Measurements from ENCODE around the gene MCAT.

Gene MCAT

DNA sequence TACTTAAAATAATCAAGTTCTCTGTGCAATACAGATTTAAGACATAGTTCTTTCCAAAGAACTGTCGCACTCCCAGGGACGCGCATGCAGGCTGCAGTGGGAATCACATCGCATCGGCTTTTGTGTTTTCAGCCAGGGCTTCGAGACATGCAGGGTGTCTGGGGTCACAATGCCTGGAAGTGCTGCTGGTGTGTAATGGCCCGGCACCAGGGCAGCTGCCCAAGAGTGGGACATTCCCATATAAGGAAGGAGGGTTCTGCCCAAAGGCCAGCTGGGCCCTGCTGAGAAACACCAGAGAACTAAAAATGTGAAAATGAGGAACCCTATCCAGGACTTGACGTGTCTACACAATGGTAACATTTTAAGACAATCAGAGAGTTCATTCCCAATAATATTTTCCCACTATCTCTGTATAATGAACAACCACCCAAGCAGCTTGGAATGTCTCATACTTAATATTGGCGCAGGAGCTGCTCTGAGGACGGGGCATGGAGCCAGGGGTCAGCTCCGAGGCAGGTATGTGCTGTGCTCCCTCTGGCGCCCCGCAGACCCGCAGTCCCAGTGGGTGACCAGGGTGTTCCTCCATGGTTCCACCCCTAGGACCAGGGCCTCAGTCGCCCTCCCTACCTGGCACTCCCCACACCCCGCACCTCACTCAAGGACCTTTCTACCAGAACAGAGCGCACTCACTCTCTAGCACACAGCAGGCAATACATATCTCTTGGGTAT lies 11.3 kb downstream of the MCAT start:
- Histone ChIP-seq H3K9me3 (ENCODE audit: control insufficient read depth, insufficient read depth, low read length) (no peaks in the 10 kb centered on the region), H3K4me1 (ENCODE audit: insufficient read depth, low read length) (peaks cover 9% of the 10 kb centered on the region; the same call in 1 of the 2 replicates), H3K9ac (ENCODE audit: low read depth, low read length) (no peak overlapping the region), H3K36me3 (ENCODE audit: insufficient read depth, low read length) (peaks cover 16% of the 10 kb centered on the region)

DNA sequence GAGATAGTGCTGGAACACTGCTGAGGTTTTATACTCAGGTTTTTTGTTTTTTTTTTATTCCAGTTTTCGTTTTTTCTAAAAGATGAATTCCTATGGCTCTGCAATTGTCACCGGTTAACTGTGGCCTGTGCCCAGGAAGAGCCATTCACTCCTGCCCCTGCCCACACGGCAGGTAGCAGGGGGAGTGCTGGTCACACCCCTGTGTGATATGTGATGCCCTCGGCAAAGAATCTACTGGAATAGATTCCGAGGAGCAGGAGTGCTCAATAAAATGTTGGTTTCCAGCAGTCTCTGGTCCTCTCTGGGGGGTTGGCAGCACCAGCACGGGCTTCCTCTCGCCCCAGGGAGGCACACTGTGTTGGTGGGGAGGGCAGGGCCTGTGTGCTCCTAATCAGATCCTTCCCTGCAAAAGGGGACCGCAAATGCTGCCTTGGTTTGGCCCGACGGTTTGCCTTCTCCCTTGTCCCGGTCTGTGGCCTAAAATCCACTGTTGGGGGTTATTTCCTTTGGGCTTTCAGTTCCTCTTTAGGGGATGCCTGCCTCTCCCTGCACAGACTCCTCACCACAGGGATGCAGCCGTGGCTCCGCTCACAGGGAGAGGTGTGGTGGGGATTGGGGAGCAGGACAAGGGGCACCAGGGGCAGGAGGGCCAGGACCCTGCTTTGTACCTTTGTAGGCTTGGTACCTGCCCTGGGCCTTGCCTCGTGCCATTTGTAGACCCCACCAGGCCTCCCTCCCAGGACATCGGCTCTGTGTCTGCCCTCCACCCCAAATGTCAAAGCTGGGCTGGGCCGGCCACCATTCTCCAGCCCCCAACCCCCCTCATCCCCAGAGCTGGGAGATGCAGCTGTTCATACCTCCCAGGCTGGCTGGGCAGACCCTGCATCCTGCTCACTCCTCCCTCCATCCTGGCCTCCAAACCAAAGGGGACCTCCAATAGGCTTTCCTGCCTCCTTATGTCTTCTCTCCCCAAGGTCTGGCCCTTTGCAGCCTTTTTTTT lies 13.5 kb downstream of the MCAT start:
- H3K9me3 ChIP-seq (ENCODE audit: control insufficient read depth, insufficient read depth, low read length) = no peaks in the 10 kb centered on the region
- H3K36me3 ChIP-seq (ENCODE audit: insufficient read depth, low read length) = peaks cover 8% of the 10 kb centered on the region
- peaks cover 13% of the 10 kb centered on the region; the same call in 1 of the 2 replicates for H3K4me1 ChIP-seq (ENCODE audit: insufficient read depth, low read length)
- no peak overlapping the region for H3K9ac ChIP-seq (ENCODE audit: low read depth, low read length)

DNA sequence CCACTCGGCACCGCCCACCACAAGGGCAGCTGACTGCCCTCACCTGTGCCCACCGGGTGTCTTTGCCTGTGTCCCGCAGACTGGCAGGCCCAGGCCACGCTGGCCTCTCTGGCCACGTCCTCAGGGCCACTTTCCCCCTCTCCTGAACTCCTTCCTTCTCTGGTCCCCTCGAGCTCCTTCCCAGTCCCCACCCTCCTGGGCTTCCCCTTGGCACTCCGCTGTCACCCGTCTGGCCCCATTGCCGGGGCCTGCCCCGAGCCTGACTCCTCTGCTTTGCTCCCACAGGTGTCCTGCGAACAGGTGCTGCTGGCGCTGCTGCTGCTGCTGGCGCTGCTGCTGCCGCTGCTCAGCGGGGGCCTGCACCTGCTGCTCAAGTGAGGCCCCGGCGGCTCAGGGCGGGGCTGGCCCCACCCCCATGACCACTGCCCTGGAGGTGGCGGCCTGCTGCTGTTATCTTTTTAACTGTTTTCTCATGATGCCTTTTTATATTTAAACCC lies 14.2 kb downstream of the MCAT start:
- peaks cover 13% of the 10 kb centered on the region; the same call in 1 of the 2 replicates for H3K4me1 ChIP-seq (ENCODE audit: insufficient read depth, low read length)
- H3K36me3 ChIP-seq (ENCODE audit: insufficient read depth, low read length) = peaks cover 4% of the 10 kb centered on the region
- no peaks in the 10 kb centered on the region for H3K9me3 ChIP-seq (ENCODE audit: control insufficient read depth, insufficient read depth, low read length)
- no peak overlapping the region for H3K9ac ChIP-seq (ENCODE audit: low read depth, low read length)

DNA sequence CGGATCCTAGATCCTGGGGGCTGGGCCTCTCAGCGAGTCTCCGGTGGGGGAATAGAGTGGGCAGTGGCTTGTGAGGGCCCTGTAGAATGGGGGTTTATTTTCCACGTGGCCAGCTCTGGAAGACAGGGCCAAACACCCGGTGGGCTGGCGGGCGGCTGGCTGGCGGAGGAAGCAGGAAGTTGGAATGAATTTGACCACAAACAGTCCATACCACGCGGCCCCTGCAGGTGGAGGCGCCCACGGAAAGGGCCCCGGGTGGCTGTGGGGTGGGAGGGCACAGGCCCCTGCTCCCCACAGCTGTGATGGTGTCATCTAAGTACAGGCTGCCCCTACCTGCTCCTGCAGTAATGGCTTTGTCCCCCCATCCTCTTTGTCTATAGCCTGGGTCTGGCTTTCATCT lies 15.1 kb downstream of the MCAT start:
- Histone ChIP-seq H3K4me1 (ENCODE audit: insufficient read depth, low read length) (peaks cover 13% of the 10 kb centered on the region; the same call in 1 of the 2 replicates), H3K36me3 (ENCODE audit: insufficient read depth, low read length) (no peaks in the 10 kb centered on the region; the same call in none of the 2 replicates), H3K9ac (ENCODE audit: low read depth, low read length) (no peak overlapping the region), H3K9me3 (ENCODE audit: control insufficient read depth, insufficient read depth, low read length) (no peaks in the 10 kb centered on the region)

DNA sequence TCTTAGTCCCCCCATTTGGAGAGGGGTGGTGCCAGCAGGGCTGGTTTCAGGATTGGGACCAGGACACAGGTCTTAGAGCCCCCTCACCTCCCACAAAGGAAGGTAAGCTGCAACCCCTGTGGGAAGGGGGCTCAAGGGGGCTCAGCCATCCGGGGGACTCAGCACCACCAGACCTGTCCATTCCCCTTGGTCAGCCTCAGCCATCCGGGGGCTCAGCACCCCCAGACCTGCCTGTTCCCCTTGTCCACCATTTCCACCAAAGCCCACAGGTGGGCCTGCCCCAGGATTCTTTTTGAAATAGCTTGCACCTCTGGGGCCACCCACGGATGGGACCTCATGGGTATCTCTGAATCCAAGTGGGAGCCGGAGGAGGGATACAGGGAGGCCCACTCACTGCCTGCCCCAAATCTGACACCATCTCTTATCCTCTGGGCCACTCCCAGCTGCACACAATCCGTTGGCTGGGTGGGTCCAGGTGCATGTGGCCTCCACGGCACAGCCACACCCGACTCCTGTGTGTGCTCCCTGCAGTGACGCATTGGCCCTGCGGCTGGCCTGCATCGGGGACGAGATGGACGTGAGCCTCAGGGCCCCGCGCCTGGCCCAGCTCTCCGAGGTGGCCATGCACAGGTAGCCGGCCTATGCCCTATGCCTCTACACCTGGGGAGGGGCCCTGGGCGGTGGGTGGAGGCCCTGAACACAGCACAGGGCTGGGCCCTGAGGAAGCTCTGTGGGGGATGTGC lies 15.9 kb downstream of the MCAT start:
- H3K4me1 ChIP-seq (ENCODE audit: insufficient read depth, low read length) = peaks cover 13% of the 10 kb centered on the region; the same call in 1 of the 2 replicates
- H3K36me3 ChIP-seq (ENCODE audit: insufficient read depth, low read length) = no peaks in the 10 kb centered on the region; the same call in 1 of the 2 replicates
- H3K9me3 ChIP-seq (ENCODE audit: control insufficient read depth, insufficient read depth, low read length) = no peaks in the 10 kb centered on the region
- H3K9ac ChIP-seq (ENCODE audit: low read depth, low read length) = no peak overlapping the region

DNA sequence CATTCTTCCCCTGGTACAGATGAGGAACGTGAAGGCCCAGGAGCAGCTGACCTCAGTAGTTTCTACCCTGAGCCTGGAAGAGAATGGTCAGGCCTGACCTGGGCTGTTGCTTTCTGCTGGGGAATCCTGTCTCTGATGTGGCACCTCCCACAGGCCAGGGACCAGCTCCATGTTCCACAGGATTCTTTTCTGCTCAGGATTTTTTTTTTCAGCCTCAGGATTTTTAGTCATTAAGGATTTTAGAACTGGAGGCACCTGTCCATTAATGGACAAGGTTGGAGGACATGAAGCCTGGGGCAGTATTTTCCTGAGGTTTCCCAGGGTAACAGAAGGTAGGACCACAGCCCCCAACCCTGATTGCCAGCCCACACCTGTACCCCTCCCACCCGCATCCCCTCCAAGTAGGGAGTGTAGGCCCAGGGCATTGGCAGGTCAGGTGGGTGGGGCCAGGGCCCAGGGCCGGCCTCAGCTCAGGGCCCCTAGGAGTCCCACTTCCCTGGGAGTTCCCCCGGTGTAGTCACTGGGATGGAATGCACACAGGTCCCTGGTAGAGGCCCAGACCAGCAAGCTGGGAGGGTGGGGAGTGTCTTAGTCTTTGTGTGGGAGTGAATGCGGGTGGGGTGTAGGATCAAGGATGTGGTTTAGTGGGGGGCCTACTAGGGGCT lies 16.6 kb downstream of the MCAT start:
- H3K36me3 ChIP-seq (ENCODE audit: insufficient read depth, low read length) = no peaks in the 10 kb centered on the region
- H3K9me3 ChIP-seq (ENCODE audit: control insufficient read depth, insufficient read depth, low read length) = no peaks in the 10 kb centered on the region
- no peak overlapping the region for H3K9ac ChIP-seq (ENCODE audit: low read depth, low read length)
- peaks cover 13% of the 10 kb centered on the region; the same call in 1 of the 2 replicates for H3K4me1 ChIP-seq (ENCODE audit: insufficient read depth, low read length)

DNA sequence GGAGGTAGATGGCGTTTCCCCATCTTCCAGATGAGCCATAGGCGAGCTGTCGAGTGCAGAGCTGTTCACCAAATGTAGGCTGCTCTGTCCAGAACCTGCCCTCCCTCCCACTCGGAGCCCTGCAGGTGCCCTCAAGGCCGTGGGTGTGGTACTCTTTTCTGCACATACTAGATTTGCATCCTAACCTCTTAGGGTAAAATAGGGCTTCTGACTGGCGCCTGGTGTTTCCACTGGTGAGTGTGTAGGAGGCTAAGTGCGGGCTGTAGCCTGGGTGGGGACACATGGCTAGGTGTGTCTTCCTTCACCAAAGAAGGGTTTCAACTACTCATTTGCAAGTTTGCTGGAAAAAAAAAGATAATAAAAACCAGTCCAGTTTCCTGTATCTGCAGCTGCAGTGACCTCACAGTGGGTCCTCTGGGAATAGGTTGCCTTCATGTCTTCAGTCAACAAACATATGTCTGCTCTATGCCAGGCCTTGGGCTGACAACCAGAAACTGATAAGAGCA lies 24.2 kb downstream of the MCAT start:
- no peaks in the 10 kb centered on the region for H3K36me3 ChIP-seq (ENCODE audit: insufficient read depth, low read length)
- H3K9me3 ChIP-seq (ENCODE audit: control insufficient read depth, insufficient read depth, low read length) = no peaks in the 10 kb centered on the region
- no peak overlapping the region for H3K9ac ChIP-seq (ENCODE audit: low read depth, low read length)
- H3K4me1 ChIP-seq (ENCODE audit: insufficient read depth, low read length) = peaks cover 6% of the 10 kb centered on the region; the same call in 1 of the 2 replicates

DNA sequence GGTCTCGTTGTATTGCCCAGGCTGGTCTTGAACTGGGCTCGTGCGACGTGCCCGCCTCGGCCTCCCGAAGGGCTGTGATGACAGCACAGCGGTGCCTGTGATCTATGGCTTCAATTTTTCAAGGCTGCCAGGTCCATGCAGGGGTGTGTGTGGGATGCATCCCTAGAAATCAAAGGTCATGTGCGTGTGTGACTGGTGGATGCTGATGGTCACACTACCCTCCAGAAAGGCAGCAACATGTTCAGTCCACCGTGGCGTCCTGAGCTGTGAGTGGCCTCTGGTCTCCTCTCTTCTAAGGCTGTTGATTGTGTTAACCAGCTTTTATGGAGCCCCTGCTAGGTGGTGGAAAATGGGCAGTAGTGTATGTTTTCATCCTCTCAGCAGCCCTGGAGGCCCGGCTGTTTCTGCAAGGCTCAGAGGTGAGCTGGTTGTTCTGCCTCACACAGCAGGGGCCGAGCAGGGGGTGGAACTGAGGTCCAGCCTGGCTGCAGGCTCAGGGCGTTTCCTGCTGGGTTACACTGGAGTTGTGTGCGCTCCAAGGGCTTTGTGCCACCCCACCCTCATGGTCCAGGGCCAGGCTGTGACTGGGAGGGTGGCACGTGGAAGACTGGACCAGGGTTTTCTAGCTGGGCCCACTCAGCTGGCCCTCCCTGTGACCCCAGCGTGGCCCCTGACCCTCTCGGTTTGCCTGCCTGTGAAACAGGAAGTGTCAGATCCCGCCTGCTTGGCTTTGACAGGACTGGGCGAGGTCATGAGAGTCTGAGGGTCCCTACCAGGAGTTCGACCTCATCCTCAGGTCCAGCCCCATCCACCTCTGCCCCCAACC lies 25.0 kb downstream of the MCAT start:
- no peak overlapping the region for H3K9ac ChIP-seq (ENCODE audit: low read depth, low read length)
- H3K4me1 ChIP-seq (ENCODE audit: insufficient read depth, low read length) = peaks cover 6% of the 10 kb centered on the region; the same call in 1 of the 2 replicates
- H3K9me3 ChIP-seq (ENCODE audit: control insufficient read depth, insufficient read depth, low read length) = no peaks in the 10 kb centered on the region
- no peaks in the 10 kb centered on the region for H3K36me3 ChIP-seq (ENCODE audit: insufficient read depth, low read length)

DNA sequence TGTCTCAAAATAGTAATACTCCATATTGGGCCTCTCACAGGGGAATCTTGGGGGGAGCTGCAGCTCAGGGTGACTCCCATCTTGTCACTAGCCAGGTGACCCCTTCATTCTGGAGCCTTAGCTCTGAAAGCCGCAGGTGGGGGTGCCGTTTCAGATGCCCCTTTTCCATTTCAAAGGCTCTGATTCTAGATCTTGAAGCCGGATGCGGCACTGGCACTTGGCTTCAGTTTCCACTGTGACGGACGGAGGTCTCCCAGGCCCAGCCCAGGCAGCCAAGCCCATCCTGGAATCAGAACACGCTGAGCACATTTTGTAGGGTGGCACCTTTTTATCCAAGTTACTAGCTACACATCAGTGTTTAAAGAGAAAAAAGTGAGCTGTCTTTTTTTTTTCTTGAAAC lies 26.3 kb downstream of the MCAT start:
- no peaks in the 10 kb centered on the region for H3K9me3 ChIP-seq (ENCODE audit: control insufficient read depth, insufficient read depth, low read length)
- H3K4me1 ChIP-seq (ENCODE audit: insufficient read depth, low read length) = peaks cover 6% of the 10 kb centered on the region; the same call in 1 of the 2 replicates
- no peaks in the 10 kb centered on the region for H3K36me3 ChIP-seq (ENCODE audit: insufficient read depth, low read length)
- H3K9ac ChIP-seq (ENCODE audit: low read depth, low read length) = no peak overlapping the region

DNA sequence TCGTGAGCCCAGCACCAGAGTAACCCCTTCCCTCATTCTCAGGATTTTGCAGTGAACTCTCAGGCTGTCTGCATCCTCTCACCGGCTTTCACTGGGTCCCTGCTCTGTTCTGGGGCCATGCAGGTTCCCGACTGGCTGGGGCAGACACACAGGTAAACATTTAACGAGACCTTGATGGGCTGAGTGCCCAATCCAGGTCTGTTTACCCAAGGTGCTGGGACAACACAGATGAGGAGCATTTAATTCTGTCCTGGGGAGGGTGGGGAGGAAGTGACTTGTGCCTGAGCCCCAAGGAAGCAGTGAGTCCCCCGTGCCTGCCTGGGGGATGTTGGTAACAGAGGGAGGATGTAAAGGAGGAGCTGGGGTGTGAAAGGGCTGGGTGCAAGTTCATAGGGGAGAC lies 28.2 kb downstream of the MCAT start:
- Histone ChIP-seq H3K36me3 (ENCODE audit: insufficient read depth, low read length) (no peaks in the 10 kb centered on the region), H3K9me3 (ENCODE audit: control insufficient read depth, insufficient read depth, low read length) (no peaks in the 10 kb centered on the region), H3K9ac (ENCODE audit: low read depth, low read length) (no peak overlapping the region), H3K4me1 (ENCODE audit: insufficient read depth, low read length) (peaks cover 6% of the 10 kb centered on the region; the same call in 1 of the 2 replicates)

DNA sequence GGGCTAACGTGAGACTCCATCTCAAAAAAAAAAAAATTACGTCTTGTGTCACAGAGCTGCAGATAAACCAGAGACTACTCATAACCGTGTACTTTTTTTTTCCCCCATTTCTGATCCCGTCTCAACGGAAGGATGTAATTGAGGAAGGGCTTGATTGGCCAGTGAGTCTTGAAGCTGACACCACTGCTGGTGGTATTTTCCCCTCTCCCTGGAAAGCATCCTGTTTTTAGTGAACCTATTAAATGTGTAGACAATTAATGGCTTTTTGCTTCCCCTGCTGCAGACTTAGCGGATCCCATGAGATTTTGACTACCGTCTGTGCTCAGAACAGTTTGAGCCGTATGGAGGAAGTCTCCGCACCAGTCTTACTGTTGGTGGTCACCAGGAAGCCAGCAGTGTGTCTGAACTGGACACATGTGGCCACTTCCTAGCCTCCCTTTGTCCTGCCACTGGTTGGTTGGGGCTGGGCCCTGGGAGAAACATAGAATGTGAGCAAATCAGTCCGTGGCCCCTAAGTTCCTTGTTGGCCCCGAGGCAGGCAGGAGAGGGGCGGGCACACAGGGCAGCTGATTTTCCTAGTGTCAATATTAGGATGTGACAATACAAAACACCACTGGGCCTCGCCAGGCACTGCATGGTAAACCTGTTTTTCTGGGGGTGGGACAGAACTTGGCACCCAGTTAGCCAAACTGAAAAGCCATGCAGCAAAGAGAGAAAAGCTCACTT lies 29.5 kb downstream of the MCAT start:
- Histone ChIP-seq H3K9me3 (ENCODE audit: control insufficient read depth, insufficient read depth, low read length) (no peaks in the 10 kb centered on the region), H3K36me3 (ENCODE audit: insufficient read depth, low read length) (no peaks in the 10 kb centered on the region), H3K4me1 (ENCODE audit: insufficient read depth, low read length) (peaks cover 6% of the 10 kb centered on the region; the same call in 1 of the 2 replicates), H3K9ac (ENCODE audit: low read depth, low read length) (no peak overlapping the region)

DNA sequence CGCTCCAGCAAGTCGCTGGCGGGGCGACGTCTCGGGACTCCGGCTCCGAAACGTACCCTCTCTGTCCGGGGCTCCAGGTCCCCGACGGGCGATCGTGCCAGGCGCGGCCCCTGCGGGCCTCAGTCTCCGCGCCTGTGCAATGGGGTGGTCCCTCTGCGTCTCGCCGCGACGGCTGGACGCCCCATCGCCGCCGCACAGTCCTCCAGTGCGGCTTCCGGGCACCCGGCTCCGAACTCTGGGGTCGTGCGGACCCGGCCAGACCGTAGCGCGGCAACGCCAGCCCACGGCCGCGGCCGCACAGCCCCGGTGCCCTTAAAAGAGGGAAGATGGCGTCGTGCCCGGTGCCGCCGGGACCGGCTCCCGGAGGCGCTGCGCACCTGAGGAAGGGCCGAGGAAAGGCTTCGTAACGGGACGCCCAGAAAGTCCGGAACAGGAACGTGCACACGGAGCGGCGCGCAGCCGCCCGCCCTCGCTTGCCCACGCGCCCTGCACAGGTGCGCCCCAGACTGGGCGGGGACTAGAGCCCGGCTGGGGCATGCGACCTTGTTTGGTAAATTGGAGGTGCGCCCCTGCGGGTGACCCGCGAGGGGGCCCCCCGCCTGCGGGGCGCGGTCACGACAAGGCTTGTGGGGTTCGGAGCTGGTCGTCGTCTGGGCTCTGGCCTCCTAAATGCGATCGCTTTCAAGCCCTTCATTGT lies 32.1 kb downstream of the MCAT start:
- H3K9ac ChIP-seq (ENCODE audit: low read depth, low read length) = peak overlapping the region; percentile 83
- H3K4me1 ChIP-seq (ENCODE audit: insufficient read depth, low read length) = no peaks in the 10 kb centered on the region
- H3K36me3 ChIP-seq (ENCODE audit: insufficient read depth, low read length) = no peaks in the 10 kb centered on the region
- no peaks in the 10 kb centered on the region for H3K9me3 ChIP-seq (ENCODE audit: control insufficient read depth, insufficient read depth, low read length)
